G401 (cell line): ENCODE measurements around the gene FRG2C. TPM values are rescaled to one million over a fixed set of nuclear protein-coding genes. Genes with fewer than 3 reads are reported as not detected.
A peak's percentile ranks its signal among the peaks of the same experiment; 100 is the strongest.
"Not testable (repeated sequence)": the region's sequence is repeated elsewhere in the genome, so short reads cannot be mapped to it uniquely, and the experiment has no call there.

ENCODE experiments used
- DNase-seq: peaks from one replicate; pipeline ENCODE4 v3.0.0-alpha.2; 2015; ENCODE audit warnings: low spot score
- in situ Hi-C: cut with HindIII; loops from 2 replicates; pipeline ENCODE4 v1.10.0; 2016; ENCODE audit warnings: low sequenced_read_pairs, mixed read lengths
- total RNA-seq: library from RNA; depleted of rRNA; stranded (reverse); fragments of >200 nt; shearing (Covaris generic); gene quantifications from 2 replicates; pipeline ENCODE4 v1.2.3, GENCODE V29; 2014; rRNA removed

Gene FRG2C
- total RNA-seq, 1 experiment from 2014 or later = not detected

GRCh38 chr3:75667757-75668701 is 3.9 kb downstream of the FRG2C start:
- in situ Hi-C loops, DNase-seq: not testable (repeated sequence)

GRCh38 chr3:75668759-75669347 is 4.7 kb downstream of the FRG2C start:
- DNase-seq, in situ Hi-C loops: not testable (repeated sequence)

GRCh38 chr3:75669348-75670297 is 5.5 kb downstream of the FRG2C start:
- DNase-seq = peak; percentile 1
- in situ Hi-C loops = not testable (repeated sequence)

GRCh38 chr3:75670298-75671286 is 6.5 kb downstream of the FRG2C start:
- in situ Hi-C loops = not testable (repeated sequence)
- DNase-seq = peak; percentile 73

GRCh38 chr3:75671287-75672139 is 7.4 kb downstream of the FRG2C start:
- in situ Hi-C loops, DNase-seq: not testable (repeated sequence)

GRCh38 chr3:75672140-75672775 is 8.1 kb downstream of the FRG2C start:
- DNase-seq, in situ Hi-C loops: not testable (repeated sequence)

GRCh38 chr3:75683965-75684364 is 19.8 kb downstream of the FRG2C start:
- in situ Hi-C loops, DNase-seq: not testable (repeated sequence)

GRCh38 chr3:75687323-75687722 is 23.2 kb downstream of the FRG2C start:
- in situ Hi-C loops = no loop called here

GRCh38 chr3:75692061-75692460 is 27.9 kb downstream of the FRG2C start:
- DNase-seq = no peak
- in situ Hi-C loops = no loop called here

More at GRCh38 chr3:75687323-75687722, 23.2 kb downstream of the FRG2C start:
- DNase-seq = no peak

Other genes starting within 250 kb of the FRG2C start
- 12.3 and 13.6 TPM in 2 replicates for gene ZNF717, start 121.2 kb downstream of the FRG2C start, total RNA-seq